PC-9 (cell line): ENCODE measurements around the gene RGS7. TPM values are rescaled to one million over a fixed set of nuclear protein-coding genes. Genes with fewer than 3 reads are reported as not detected.

Experiments
- BruUV-seq: library from RNA; stranded (reverse); fragments of 400-500 nt; replicated peaks from 2 replicates; lab custom pipeline; 2021; lab: Mats Ljungman, UMichigan
- CTCF ChIA-PET: fragments of 300-600 bp; sonication (Branson Sonifier 250); formaldehyde crosslinking; loops from one replicate; lab custom pipeline; 2022; ENCODE audit warnings: antibody characterized with exemption; lab: Charles Lee
- POLR2A ChIA-PET: fragments of 300-600 bp; sonication (Branson Sonifier 250); formaldehyde crosslinking; loops from one replicate; lab custom pipeline; 2022; ENCODE audit warnings: antibody characterized with exemption; ENCODE audit not compliant: unreplicated experiment; lab: Charles Lee
- DNase-seq, 2 experiments: peaks; one replicate each; pipeline versions ENCODE4 v3.0.0 to v3.0.0-alpha.2; 2015 to 2022; ENCODE audit warnings: mixed read lengths in 1 of 2
- H2AFZ ChIP-seq: fragments of 200-600 bp; sonication (generic); 2 replicates; pipeline ENCODE4 v1.8.1; 2017; ENCODE audit warnings: antibody characterized with exemption
- H3F3A ChIP-seq: fragments of 200-600 bp; sonication (generic); 2 replicates; pipeline ENCODE4 v1.8.1; 2017; ENCODE audit warnings: antibody characterized with exemption, mild to moderate bottlenecking, low read depth; ENCODE audit not compliant: insufficient read depth
- H3K27ac ChIP-seq: fragments of 200-600 bp; sonication (generic); 2 replicates; pipeline ENCODE4 v1.6.1; 2016; ENCODE audit warnings: mixed run types
- H3K27me3 ChIP-seq: fragments of 200-600 bp; sonication (generic); 2 replicates; pipeline ENCODE4 v1.6.1; 2016; ENCODE audit warnings: low read depth, mixed run types; ENCODE audit not compliant: insufficient read depth
- H3K36me3 ChIP-seq: fragments of 200-600 bp; sonication (generic); 2 replicates; pipeline ENCODE4 v1.6.1; 2016; ENCODE audit warnings: low read depth, mixed run types
- H3K4me1 ChIP-seq: fragments of 200-600 bp; sonication (generic); replicated peaks from 2 replicates; pipeline ENCODE4 v1.6.1; 2016; ENCODE audit warnings: mixed run types; ENCODE audit not compliant: insufficient read depth
- H3K4me2 ChIP-seq: fragments of 200-600 bp; sonication (generic); 2 replicates; pipeline ENCODE4 v1.6.1; 2017; ENCODE audit warnings: mixed run types
- H3K4me3 ChIP-seq: fragments of 200-600 bp; sonication (generic); 2 replicates; pipeline ENCODE4 v1.6.1; 2016; ENCODE audit warnings: mixed run types
- H3K79me2 ChIP-seq: fragments of 200-600 bp; sonication (generic); 2 replicates; pipeline ENCODE4 v1.6.1; 2017; ENCODE audit warnings: low read depth, mixed run types
- H3K9me2 ChIP-seq: fragments of 200-600 bp; sonication (generic); 2 replicates; pipeline ENCODE4 v1.8.1; 2017; ENCODE audit warnings: mild to moderate bottlenecking; ENCODE audit not compliant: insufficient read depth
- H3K9me3 ChIP-seq: fragments of 200-600 bp; sonication (generic); 2 replicates; pipeline ENCODE4 v1.8.1; 2016; ENCODE audit warnings: low read depth; ENCODE audit not compliant: insufficient read depth
- H4K20me1 ChIP-seq: fragments of 200-600 bp; sonication (generic); 2 replicates; pipeline ENCODE4 v1.8.1; 2017; ENCODE audit not compliant: insufficient read depth
- CTCF ChIP-seq: fragments of 200-600 bp; sonication (generic); conservative IDR thresholded peaks from 2 replicates; pipeline ENCODE4 v1.6.1; 2017; ENCODE audit warnings: mixed run types, antibody characterized with exemption, mild to moderate bottlenecking, moderate library complexity
- EZH2 ChIP-seq: fragments of 200-600 bp; sonication (generic); IDR thresholded peaks from 2 replicates; pipeline ENCODE4 v1.8.0; 2017; ENCODE audit warnings: antibody characterized with exemption, low read depth
- intact Hi-C: fragments of 100-400 bp; cut with micrococcal nuclease; formaldehyde crosslinking; loops from one replicate; pipeline ENCODE4 v1.10.0; 2022; ENCODE audit not compliant: unreplicated experiment
- total RNA-seq: library from RNA; stranded (reverse); gene quantifications from 2 replicates; pipeline ENCODE4 v1.2.3, GENCODE V29; 2021

The RGS7 gene
- total RNA-seq, 1 experiment from 2014 or later, result 5.8 TPM

GRCh38 chr1:240869071-240869470 lies 487.9 kb downstream of the RGS7 start:
- H4K20me1 ChIP-seq, result no peaks in the 10 kb centered on the region
- ChIA-PET CTCF (no interaction called here), POLR2A (no interaction called here)
- no peaks in the 10 kb centered on the region for H3F3A ChIP-seq
- H3K27me3 ChIP-seq, result peaks cover 26% of the 10 kb centered on the region
- H3K9me3 ChIP-seq, result no peaks in the 10 kb centered on the region
- no peaks in the 10 kb centered on the region for H3K9me2 ChIP-seq
- H3K4me2 ChIP-seq, result no peak overlapping the region
- no peaks in the 10 kb centered on the region for H3K79me2 ChIP-seq
- H3K36me3 ChIP-seq, result no peaks in the 10 kb centered on the region
- DNase-seq, result no peak
- intact Hi-C loops, result no loop called here
- no TSS peak for BruUV-seq
- no peak overlapping the region for H2AFZ ChIP-seq
- no peak overlapping the region for H3K4me3 ChIP-seq
- H3K4me1 ChIP-seq, result no peaks in the 10 kb centered on the region
- TF ChIP-seq EZH2 (no peak), CTCF (no peak)
- no peak overlapping the region for H3K27ac ChIP-seq

GRCh38 chr1:240866724-240867123 lies 490.3 kb downstream of the RGS7 start:
- POLR2A ChIA-PET, result interaction anchor here (0.8 kb wide), 1 partner anchor 984 kb away, joined by 8 read pairs; no protein-coding TSS in a partner anchor
- Histone ChIP-seq H2AFZ (no peak overlapping the region), H3F3A (no peaks in the 10 kb centered on the region), H3K4me3 (no peak overlapping the region), H4K20me1 (no peaks in the 10 kb centered on the region), H3K9me3 (no peaks in the 10 kb centered on the region), H3K9me2 (no peaks in the 10 kb centered on the region), H3K4me1 (no peaks in the 10 kb centered on the region), H3K4me2 (no peak overlapping the region), H3K27me3 (peaks cover 34% of the 10 kb centered on the region), H3K79me2 (no peaks in the 10 kb centered on the region), H3K36me3 (no peaks in the 10 kb centered on the region), H3K27ac (no peak overlapping the region)
- BruUV-seq, result no TSS peak
- DNase-seq, result no peak
- TF ChIP-seq CTCF (no peak), EZH2 (no peak)
- CTCF ChIA-PET, result no interaction called here
- intact Hi-C loops, result no loop called here

GRCh38 chr1:240860023-240860422 lies 497.0 kb downstream of the RGS7 start:
- intact Hi-C loops, result no loop called here
- no peak overlapping the region for H3K4me3 ChIP-seq
- H3K9me3 ChIP-seq, result no peaks in the 10 kb centered on the region
- no peak overlapping the region for H3K4me2 ChIP-seq
- H3K79me2 ChIP-seq, result no peaks in the 10 kb centered on the region
- no peaks in the 10 kb centered on the region for H3F3A ChIP-seq
- ChIA-PET POLR2A (no interaction called here), CTCF (no interaction called here)
- H4K20me1 ChIP-seq, result no peaks in the 10 kb centered on the region
- H3K27me3 ChIP-seq, result peaks cover 21% of the 10 kb centered on the region; the same call in 1 of the 2 replicates
- no peaks in the 10 kb centered on the region for H3K9me2 ChIP-seq
- H3K4me1 ChIP-seq, result no peaks in the 10 kb centered on the region
- H3K27ac ChIP-seq, result no peak overlapping the region
- H3K36me3 ChIP-seq, result no peaks in the 10 kb centered on the region
- TF ChIP-seq EZH2, result no peak
- no peak for TF ChIP-seq CTCF
- H2AFZ ChIP-seq, result no peak overlapping the region
- no peak for DNase-seq
- BruUV-seq, result no TSS peak
